DMS153 treated with DMSO at 0.1 percent for 48 hours (cell line): ENCODE results near the gene MICAL3.
"Not testable (repeated sequence)": the region's sequence is repeated elsewhere in the genome, so short reads cannot be mapped to it uniquely, and the experiment has no call there.

ENCODE experiments used
- DNase-seq: peaks from one replicate; lab custom pipeline; 2025; ENCODE audit not compliant: unreplicated experiment; lab: John Stamatoyannopoulos, UW

The MICAL3 gene

GRCh38 chr22:18001040-18001893, 23.1 kb downstream of the MICAL3 start:
- DNase-seq, result peak; percentile 96

GRCh38 chr22:18000441-18001039, 23.8 kb downstream of the MICAL3 start:
- no peak for DNase-seq

DNA sequence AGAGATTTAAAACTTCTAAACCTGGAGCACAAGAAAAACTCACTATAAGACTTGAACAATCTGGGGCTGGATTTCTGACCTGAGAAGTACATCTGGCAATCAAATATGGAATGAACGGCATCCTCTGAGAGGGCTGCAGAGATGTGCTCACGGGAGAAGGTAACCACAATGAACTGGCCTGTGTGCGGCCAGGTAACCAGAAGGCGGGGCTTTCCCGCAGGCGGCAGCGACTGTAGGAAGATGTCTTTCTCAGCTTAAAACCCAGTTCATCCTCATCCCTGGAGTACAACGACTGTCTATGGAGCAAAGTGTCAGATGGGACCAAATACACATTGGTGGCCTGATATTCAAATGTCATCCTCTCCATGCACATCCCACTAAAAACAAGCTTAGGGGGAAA, 24.5 kb downstream of the MICAL3 start:
- DNase-seq, result no peak

GRCh38 chr22:17998913-17999312, 25.4 kb downstream of the MICAL3 start:
- no peak for DNase-seq

- no peak for DNase-seq
Measured at GRCh38 chr22:17997456-17997855, 26.9 kb downstream of the MICAL3 start.

DNA sequence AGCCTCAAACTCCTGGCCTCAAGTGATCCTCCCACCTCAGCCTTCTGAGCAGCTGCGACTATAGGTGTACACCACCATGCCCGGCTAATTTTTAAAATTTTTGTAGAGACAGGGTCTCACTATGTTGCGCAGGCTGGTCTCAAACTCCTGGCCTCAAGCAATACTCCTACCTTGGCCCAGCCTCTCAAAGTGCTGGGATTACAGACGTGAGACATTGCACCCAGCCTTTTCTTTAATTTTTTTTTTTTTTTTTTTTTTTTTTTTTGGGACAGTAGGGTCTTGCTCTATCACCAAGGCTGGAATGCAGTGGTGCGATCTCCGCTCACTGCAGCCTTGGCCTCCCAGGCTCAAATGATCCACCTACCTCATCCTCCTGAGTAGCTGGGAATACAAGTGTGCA, 29.1 kb downstream of the MICAL3 start:
- not testable (repeated sequence) for DNase-seq

DNA sequence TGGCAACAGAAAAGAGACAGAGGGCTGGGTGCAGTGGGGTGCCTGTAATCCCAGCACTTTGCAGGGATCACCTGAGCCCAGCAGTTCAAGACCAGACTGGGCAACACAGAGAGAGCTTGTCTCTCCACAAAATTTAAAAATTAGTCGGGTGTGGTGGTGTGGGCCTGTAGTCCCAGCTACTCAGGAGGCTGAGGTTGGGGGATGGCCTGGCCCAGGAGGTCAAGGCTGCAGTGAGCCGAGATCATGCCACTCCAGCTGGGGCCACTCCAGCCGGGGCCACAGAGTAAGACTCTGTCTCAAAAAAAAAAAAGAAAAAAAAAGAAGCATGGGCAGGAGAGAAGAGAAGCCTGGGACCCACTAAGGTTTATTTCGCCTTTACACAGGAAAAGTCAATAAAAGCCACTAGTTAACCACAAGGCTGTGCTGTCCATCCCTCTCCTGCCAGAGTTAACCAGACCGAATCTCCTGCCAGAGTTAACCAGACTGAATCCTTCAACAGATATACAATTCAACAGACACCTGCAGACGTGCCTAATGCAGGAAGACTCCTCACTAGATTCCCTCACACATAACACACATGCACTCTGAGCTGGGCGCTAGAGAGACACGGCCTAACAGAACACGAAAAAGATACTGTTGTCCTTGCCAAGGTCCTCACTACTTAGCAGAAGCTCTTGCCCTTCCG, 29.8 kb downstream of the MICAL3 start:
- no peak for DNase-seq

GRCh38 chr22:17992976-17993375, 31.4 kb downstream of the MICAL3 start:
- not testable (repeated sequence) for DNase-seq

DNA sequence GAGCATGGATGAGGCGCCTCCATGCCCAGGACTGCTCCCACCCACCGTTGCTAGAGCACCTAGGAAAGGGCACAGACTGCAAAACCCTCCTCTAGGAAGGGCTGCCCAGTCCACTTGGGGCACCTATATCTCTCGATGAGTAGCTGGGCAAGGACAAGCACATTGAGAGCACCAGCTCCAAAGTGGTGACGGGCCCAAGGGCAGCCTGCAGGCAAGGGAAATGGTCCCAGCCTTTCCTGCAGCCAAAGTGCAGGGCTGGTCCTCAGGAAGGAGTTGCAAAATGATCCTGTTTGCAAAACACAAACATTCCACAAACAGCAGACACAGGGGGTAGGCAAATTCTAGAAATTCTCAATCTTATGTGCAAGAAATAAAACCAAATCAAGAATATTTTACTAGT, 32.4 kb downstream of the MICAL3 start:
- DNase-seq, result not testable (repeated sequence)

DNA sequence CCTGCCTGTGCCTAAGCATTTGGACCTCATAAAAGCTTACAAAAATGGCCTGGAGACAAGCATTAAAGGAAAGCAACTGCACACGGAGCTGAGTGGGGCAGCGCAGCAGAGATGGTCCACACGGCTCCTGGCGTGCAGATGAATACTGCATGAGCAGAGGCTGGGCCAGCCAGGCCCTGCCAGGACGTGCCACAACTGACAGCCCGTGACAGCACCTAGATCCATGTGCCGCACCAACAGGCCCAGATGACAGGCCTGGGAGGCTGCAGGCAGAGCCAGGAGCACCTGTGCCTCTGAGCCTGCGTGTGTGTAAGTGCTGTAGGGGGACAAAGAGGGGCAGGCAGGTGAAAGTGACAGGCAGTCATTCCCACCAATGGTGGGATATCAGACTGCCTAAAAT, 33.4 kb downstream of the MICAL3 start:
- DNase-seq, result no peak

DNA sequence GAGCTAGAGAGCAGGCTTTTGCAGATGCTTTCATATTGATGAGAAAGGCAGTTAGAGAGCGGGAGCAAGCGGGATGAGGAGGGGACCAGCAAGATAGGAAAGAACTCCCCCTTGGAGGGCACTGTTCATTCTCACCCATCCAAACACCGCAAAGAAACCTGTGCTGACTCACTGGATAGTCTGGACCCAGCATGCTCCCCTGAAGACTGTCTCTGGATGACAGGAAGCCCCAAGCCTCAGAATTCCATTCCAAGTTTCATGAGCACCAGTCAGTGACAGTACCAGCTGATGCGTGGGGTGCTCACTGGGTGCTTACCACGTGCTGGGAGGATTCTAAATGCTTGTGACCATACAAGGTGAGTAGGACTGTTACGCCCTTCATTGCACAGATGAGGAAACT, 34.2 kb downstream of the MICAL3 start:
- no peak for DNase-seq

- no peak for DNase-seq
Measured at GRCh38 chr22:17988800-17989513, 35.4 kb downstream of the MICAL3 start.

GRCh38 chr22:17985606-17986005, 38.8 kb downstream of the MICAL3 start:
- no peak for DNase-seq

DNA sequence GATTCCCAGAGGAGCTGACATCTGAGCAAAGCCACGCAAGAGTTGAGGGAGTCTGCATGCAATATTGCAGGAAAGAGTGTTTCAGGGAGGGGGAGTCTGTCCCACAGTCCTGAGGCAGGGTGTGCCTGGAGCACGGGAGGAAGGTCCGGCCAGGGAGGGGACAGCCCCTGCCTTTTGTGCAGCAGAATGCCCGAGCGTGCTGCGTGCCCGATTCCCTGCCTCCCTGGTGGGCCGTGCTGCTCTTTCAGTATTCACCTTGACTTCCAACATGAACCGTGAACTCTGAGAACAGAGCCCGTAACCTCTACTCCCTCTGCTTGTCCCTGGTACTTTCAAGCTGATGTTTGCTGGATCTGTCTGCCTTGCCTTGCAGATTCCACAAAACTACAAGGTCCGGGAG, 39.3 kb downstream of the MICAL3 start:
- DNase-seq, result not testable (repeated sequence)

DNA sequence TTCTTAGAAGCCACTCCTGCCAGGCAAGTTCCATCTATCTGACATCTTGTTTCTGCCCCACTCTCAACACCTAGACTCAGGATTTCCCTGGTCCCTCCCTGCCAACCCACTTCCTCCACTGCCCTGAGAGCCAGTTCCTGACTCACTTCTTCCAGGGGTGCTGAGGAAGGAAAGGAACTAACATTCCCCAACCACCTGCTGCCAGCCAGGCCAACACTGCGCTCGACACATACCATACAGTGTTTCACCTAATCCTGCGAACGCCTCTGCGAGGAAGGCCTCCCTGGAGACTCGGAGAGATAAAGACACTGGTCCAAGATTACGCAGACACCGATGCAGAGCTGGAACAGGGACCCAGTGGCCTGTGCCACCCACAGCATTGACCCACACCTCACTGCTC, 40.2 kb downstream of the MICAL3 start:
- DNase-seq, result no peak

- no peak for DNase-seq
Measured at GRCh38 chr22:17982572-17983141, 41.7 kb downstream of the MICAL3 start.

DNA sequence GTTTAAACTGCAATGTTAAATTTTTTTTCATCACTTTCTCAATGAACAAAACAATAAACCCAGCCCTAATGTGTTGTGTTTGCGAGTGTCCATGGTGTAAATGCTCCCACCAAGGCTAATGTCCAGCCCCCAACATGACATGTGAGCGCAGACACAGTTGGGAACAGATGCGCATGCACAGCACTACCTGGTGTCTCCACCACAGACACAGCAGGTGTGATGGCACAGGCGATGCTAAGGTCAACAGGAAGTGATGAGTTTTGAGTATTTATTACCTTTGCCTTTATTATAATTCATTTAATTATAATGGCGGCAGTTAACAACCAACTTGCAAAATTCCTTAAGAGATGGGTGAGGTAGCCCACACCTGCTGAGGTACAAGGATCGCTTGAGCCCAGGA, 42.9 kb downstream of the MICAL3 start:
- DNase-seq, result no peak

DNA sequence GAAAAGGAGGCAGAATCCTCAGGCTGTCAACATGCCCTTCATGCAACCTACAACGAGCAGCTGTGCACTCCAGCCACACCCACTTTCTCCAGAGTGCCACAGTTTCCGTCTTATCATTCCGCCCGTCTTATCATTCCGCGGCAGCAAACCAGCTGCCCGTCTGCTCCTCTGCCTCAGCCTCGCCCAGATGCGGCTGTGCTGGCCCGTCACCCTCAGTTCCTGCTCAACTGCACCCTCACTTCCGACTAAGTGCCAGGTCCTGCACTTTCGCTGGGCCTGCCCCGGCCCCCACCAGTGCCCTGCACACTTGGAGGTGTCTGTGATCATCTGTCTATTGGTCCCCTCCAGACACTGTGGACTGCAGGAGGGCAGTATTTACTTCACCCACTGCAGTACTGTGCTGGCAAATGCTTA, 43.7 kb downstream of the MICAL3 start:
- DNase-seq, result no peak

DNA sequence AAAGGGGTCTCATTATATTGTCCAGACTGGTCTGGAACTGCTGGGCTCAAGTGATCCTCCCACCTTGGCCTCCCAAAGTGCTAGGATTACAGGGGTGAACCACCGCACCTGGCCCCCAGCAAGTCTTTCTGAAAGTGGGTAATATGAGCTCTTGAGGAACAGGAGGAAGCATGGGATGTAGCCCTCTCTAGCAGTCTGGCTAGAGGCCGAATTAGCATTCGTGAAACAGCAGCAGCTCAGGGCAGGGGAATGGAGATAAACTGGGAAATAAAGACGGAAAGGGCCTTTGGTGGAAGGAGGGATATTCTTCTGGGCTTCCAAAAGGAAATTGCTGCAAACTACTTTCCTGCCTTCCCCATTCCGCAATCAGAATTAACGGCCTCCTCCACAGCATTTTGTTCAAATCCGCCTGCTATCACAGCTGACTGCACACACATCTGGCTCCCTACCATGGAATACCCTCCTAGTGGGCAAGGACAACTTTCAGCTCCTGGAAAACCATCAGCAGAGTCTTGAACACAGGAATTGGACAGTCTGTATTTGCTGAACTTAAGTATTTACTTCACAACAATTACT, 44.3 kb downstream of the MICAL3 start:
- no peak for DNase-seq

GRCh38 chr22:17978027-17978426, 46.3 kb downstream of the MICAL3 start:
- DNase-seq, result no peak

- no peak for DNase-seq
Measured at GRCh38 chr22:17977371-17977770, 47.0 kb downstream of the MICAL3 start.
